Activated T-helper 2 cell treated with anti-CD3 and anti-CD28 coated beads, Interferon-gamma antibody, Interleukin-2, Interleukin-4, amounts not matched to agents 10 μg/mL and 5 μg/mL and 100 μg/mL, durations not matched to agents 14 hours and 24 hours and 36 hours (primary cell): Measurements from ENCODE around the gene ZMYND19. TPM values are rescaled to one million over a fixed set of nuclear protein-coding genes. Genes with fewer than 3 reads are reported as not detected.
"Not testable (repeated sequence)": the region's sequence is repeated elsewhere in the genome, so short reads cannot be mapped to it uniquely, and the experiment has no call there.

Experiments used
- DNase-seq: peaks from one replicate; pipeline ENCODE4 v3.0.0; 2021; ENCODE audit warnings: low spot score
- H3K27ac Mint-ChIP-seq: one replicate; pipeline ENCODE4 v1.8.0; 2021; ENCODE audit warnings: mixed read lengths
- H3K27me3 Mint-ChIP-seq: one replicate; pipeline ENCODE4 v1.8.0; 2021; ENCODE audit warnings: low read depth, mixed read lengths
- H3K36me3 Mint-ChIP-seq: one replicate; pipeline ENCODE4 v1.8.0; 2021; ENCODE audit warnings: low read depth, mixed read lengths
- H3K4me1 Mint-ChIP-seq: one replicate; pipeline ENCODE4 v1.8.0; 2021; ENCODE audit warnings: low read depth, mixed read lengths
- H3K4me3 Mint-ChIP-seq: one replicate; pipeline ENCODE4 v1.8.0; 2021; ENCODE audit warnings: low read depth, mild to moderate bottlenecking, moderate library complexity, mixed read lengths
- H3K9me3 Mint-ChIP-seq: one replicate; pipeline ENCODE4 v1.8.0; 2021; ENCODE audit warnings: mixed read lengths
- intact Hi-C: fragments of 100-400 bp; cut with micrococcal nuclease; formaldehyde crosslinking; loops from one replicate; pipeline ENCODE4 v1.15.1; 2023
- total RNA-seq: library from RNA; stranded (reverse); gene quantifications from 2 replicates; pipeline ENCODE4 v1.2.3, GENCODE V29; 2022

Gene ZMYND19
- 72.4 and 74.4 TPM in 2 replicates for total RNA-seq

- no peaks in the 10 kb centered on the region for H3K9me3 Mint-ChIP-seq
- intact Hi-C loops: loop anchor here (1.0 kb wide), 1 partner anchor 15 kb away; the partner anchor contains the start of gene ARRDC1
- peaks cover 6% of the 10 kb centered on the region for H3K4me1 Mint-ChIP-seq
- H3K27me3 Mint-ChIP-seq: no peaks in the 10 kb centered on the region
- peaks cover 36% of the 10 kb centered on the region for H3K36me3 Mint-ChIP-seq
- H3K27ac Mint-ChIP-seq: peak within 1 kb of the TSS; percentile 95
- peak within 1 kb of the TSS; percentile 99 for H3K4me3 Mint-ChIP-seq
- DNase-seq: peak; percentile 87
These were observed at the start of gene ZMYND19 for GRCh38 chr9:137590469-137591383. Gene ZMYND19, minus strand, starts transcription at chr9:137590512. Its CDS starts 249 bp downstream, at chr9:137590263.

GRCh38 chr9:137639303-137640051 is 49.2 kb upstream of the ZMYND19 start:
- H3K4me1 Mint-ChIP-seq: peaks cover 18% of the 10 kb centered on the region
- DNase-seq: no peak
- H3K27me3 Mint-ChIP-seq: no peaks in the 10 kb centered on the region
- H3K4me3 Mint-ChIP-seq: peak overlapping the region; percentile 75
- intact Hi-C loops: no loop called here
- peak overlapping the region; percentile 85 for H3K27ac Mint-ChIP-seq
- no peaks in the 10 kb centered on the region for H3K9me3 Mint-ChIP-seq
- H3K36me3 Mint-ChIP-seq: peaks cover 37% of the 10 kb centered on the region

GRCh38 chr9:137638680-137639079 is 48.4 kb upstream of the ZMYND19 start:
- H3K9me3 Mint-ChIP-seq: no peaks in the 10 kb centered on the region
- peak overlapping the region; percentile 52 for H3K4me3 Mint-ChIP-seq
- H3K4me1 Mint-ChIP-seq: peaks cover 17% of the 10 kb centered on the region
- peak overlapping the region; percentile 85 for H3K27ac Mint-ChIP-seq
- intact Hi-C loops: no loop called here
- peaks cover 37% of the 10 kb centered on the region for H3K36me3 Mint-ChIP-seq
- no peak for DNase-seq
- H3K27me3 Mint-ChIP-seq: no peaks in the 10 kb centered on the region

- no peaks in the 10 kb centered on the region for H3K9me3 Mint-ChIP-seq
- no peaks in the 10 kb centered on the region for H3K27me3 Mint-ChIP-seq
- no peak overlapping the region for H3K27ac Mint-ChIP-seq
- intact Hi-C loops: no loop called here
- no peak for DNase-seq
- peaks cover 15% of the 10 kb centered on the region for H3K4me1 Mint-ChIP-seq
- peaks cover 21% of the 10 kb centered on the region for H3K36me3 Mint-ChIP-seq
- H3K4me3 Mint-ChIP-seq: no peak overlapping the region
These were observed 43.7 kb upstream of the ZMYND19 start for GRCh38 chr9:137634016-137634415.

- Mint-ChIP-seq H3K9me3 (no peaks in the 10 kb centered on the region), H3K27me3 (no peaks in the 10 kb centered on the region), H3K27ac (peak overlapping the region; percentile 19), H3K36me3 (peaks cover 23% of the 10 kb centered on the region), H3K4me3 (no peak overlapping the region), H3K4me1 (peaks cover 22% of the 10 kb centered on the region)
- no peak for DNase-seq
- intact Hi-C loops: no loop called here
These were observed 42.2 kb upstream of the ZMYND19 start for GRCh38 chr9:137632230-137633161.

GRCh38 chr9:137631345-137632229 is 41.3 kb upstream of the ZMYND19 start:
- Mint-ChIP-seq H3K27ac (no peak overlapping the region), H3K4me3 (no peak overlapping the region), H3K4me1 (peaks cover 22% of the 10 kb centered on the region), H3K27me3 (no peaks in the 10 kb centered on the region), H3K9me3 (no peaks in the 10 kb centered on the region), H3K36me3 (peaks cover 23% of the 10 kb centered on the region)
- no peak for DNase-seq
- intact Hi-C loops: no loop called here

GRCh38 chr9:137630679-137631078 is 40.4 kb upstream of the ZMYND19 start:
- H3K4me3 Mint-ChIP-seq: no peak overlapping the region
- intact Hi-C loops: no loop called here
- H3K4me1 Mint-ChIP-seq: peaks cover 24% of the 10 kb centered on the region
- no peaks in the 10 kb centered on the region for H3K9me3 Mint-ChIP-seq
- no peaks in the 10 kb centered on the region for H3K27me3 Mint-ChIP-seq
- peaks cover 26% of the 10 kb centered on the region for H3K36me3 Mint-ChIP-seq
- no peak for DNase-seq
- peak overlapping the region; percentile 29 for H3K27ac Mint-ChIP-seq

GRCh38 chr9:137630126-137630525 is 39.8 kb upstream of the ZMYND19 start:
- H3K27ac Mint-ChIP-seq: no peak overlapping the region
- intact Hi-C loops: no loop called here
- H3K4me3 Mint-ChIP-seq: no peak overlapping the region
- peaks cover 29% of the 10 kb centered on the region for H3K4me1 Mint-ChIP-seq
- no peak for DNase-seq
- H3K27me3 Mint-ChIP-seq: no peaks in the 10 kb centered on the region
- H3K36me3 Mint-ChIP-seq: peaks cover 32% of the 10 kb centered on the region
- no peaks in the 10 kb centered on the region for H3K9me3 Mint-ChIP-seq

GRCh38 chr9:137627406-137627805 is 37.1 kb upstream of the ZMYND19 start:
- H3K36me3 Mint-ChIP-seq: peaks cover 37% of the 10 kb centered on the region
- H3K27ac Mint-ChIP-seq, H3K27me3 Mint-ChIP-seq, DNase-seq, H3K4me3 Mint-ChIP-seq, H3K9me3 Mint-ChIP-seq, intact Hi-C loops: not testable (repeated sequence)
- H3K4me1 Mint-ChIP-seq: peaks cover 30% of the 10 kb centered on the region

- Mint-ChIP-seq H3K4me1 (peaks cover 30% of the 10 kb centered on the region), H3K9me3 (no peaks in the 10 kb centered on the region), H3K4me3 (peak overlapping the region; percentile 27), H3K27ac (no peak overlapping the region), H3K27me3 (no peaks in the 10 kb centered on the region), H3K36me3 (peaks cover 40% of the 10 kb centered on the region)
- no peak for DNase-seq
- intact Hi-C loops: no loop called here
These were observed 36.2 kb upstream of the ZMYND19 start for GRCh38 chr9:137626464-137626863.

- peaks cover 30% of the 10 kb centered on the region for H3K4me1 Mint-ChIP-seq
- H3K27me3 Mint-ChIP-seq, H3K4me3 Mint-ChIP-seq, DNase-seq, intact Hi-C loops, H3K9me3 Mint-ChIP-seq: not testable (repeated sequence)
- H3K36me3 Mint-ChIP-seq: peaks cover 36% of the 10 kb centered on the region
- H3K27ac Mint-ChIP-seq: peak overlapping the region; percentile 4
These were observed 31.9 kb upstream of the ZMYND19 start for GRCh38 chr9:137622211-137622610.
